Natural killer cell (primary cell): Measurements from ENCODE around the gene NRXN2. TPM values are rescaled to one million over a fixed set of nuclear protein-coding genes. Genes with fewer than 3 reads are reported as not detected.

Experiments
- ATAC-seq, 3 donors: fragments of 150-1000 bp in 2 of 3; fragments of 200-7000 bp in 1 of 3; cut with Tn5 transposase; 1 replicate in 1 of 3; 2 replicates in 2 of 3; pipeline ENCODE4 v1.10.0; 2021; ENCODE audit warnings: mild to moderate bottlenecking in 2 of 3, moderate library complexity in 2 of 3
- DNase-seq, 2 donors: peaks; one replicate each; pipeline versions ENCODE4 v3.0.0 to v3.0.0-alpha.2; 2013 to 2021; ENCODE audit warnings: mixed read lengths in 1 of 2
- H3K27ac ChIP-seq: one replicate; pipeline ENCODE4 v1.5.1; 2013; ENCODE audit warnings: mild to moderate bottlenecking, low read length
- H3K27me3 ChIP-seq: one replicate; pipeline ENCODE4 v1.6.1; 2013; ENCODE audit warnings: low read length; ENCODE audit not compliant: control insufficient read depth, insufficient read depth
- H3K36me3 ChIP-seq: one replicate; pipeline ENCODE4 v1.6.1; 2013; ENCODE audit warnings: low read length; ENCODE audit not compliant: control insufficient read depth, insufficient read depth
- H3K4me1 ChIP-seq: one replicate; pipeline ENCODE4 v1.6.1; 2013; ENCODE audit warnings: low read length; ENCODE audit not compliant: control insufficient read depth, insufficient read depth
- H3K4me3 ChIP-seq: one replicate; pipeline ENCODE4 v1.5.1; 2013; ENCODE audit warnings: low read length
- H3K9me3 ChIP-seq: one replicate; pipeline ENCODE4 v1.6.1; 2013; ENCODE audit warnings: low read length; ENCODE audit not compliant: control insufficient read depth, insufficient read depth
- H3K27ac Mint-ChIP-seq, 2 donors: one replicate each; pipeline ENCODE4 v1.8.0; 2022; ENCODE audit warnings: mild to moderate bottlenecking in 2 of 2, mixed read lengths in 2 of 2, moderate library complexity in 1 of 2
- H3K27me3 Mint-ChIP-seq, 2 donors: one replicate each; pipeline ENCODE4 v1.8.0; 2022; ENCODE audit warnings: low read depth in 2 of 2, mixed read lengths in 2 of 2
- H3K36me3 Mint-ChIP-seq: one replicate; pipeline ENCODE4 v1.8.0; 2022; ENCODE audit warnings: mixed read lengths
- H3K4me1 Mint-ChIP-seq, 2 donors: one replicate each; pipeline ENCODE4 v1.8.0; 2022; ENCODE audit warnings: mixed read lengths in 2 of 2
- H3K4me3 Mint-ChIP-seq: one replicate; pipeline ENCODE4 v1.8.0; 2022; ENCODE audit warnings: mild to moderate bottlenecking, moderate library complexity, mixed read lengths
- H3K9me3 Mint-ChIP-seq, 2 donors: one replicate each; pipeline ENCODE4 v1.8.0; 2022; ENCODE audit warnings: mixed read lengths in 2 of 2
- WGBS: methylation state at CpG from one replicate; pipeline ENCODE4 v1.1.7; 2013; ENCODE audit warnings: missing lambda C conversion rate; ENCODE audit not compliant: insufficient coverage; 5-methylcytosine and 5-hydroxymethylcytosine counted together
- intact Hi-C: fragments of 100-400 bp; cut with micrococcal nuclease; formaldehyde crosslinking; loops from one replicate; pipeline ENCODE4 v1.14.2; 2022
- total RNA-seq, 4 donors: library from RNA; stranded (reverse); fragments of 120-200 nt in 1 of 4; gene quantifications; one replicate each; pipeline versions ENCODE4 v1.2.3 to v1.2.4, GENCODE V29; 2013 to 2022
- TF ChIP-seq, protein P1 (sequence below): fragments of 200-600 bp; IDR thresholded peaks from one replicate; pipeline ENCODE4 v1.8.0; 2022; ENCODE audit warnings: antibody characterized with exemption

The NRXN2 gene
- total RNA-seq, 3 donors from 2014 or later (not counting 1 experiment from before 2014, with no cell fraction given): 2.9 to 9.6 (median 7.7) TPM

DNA sequence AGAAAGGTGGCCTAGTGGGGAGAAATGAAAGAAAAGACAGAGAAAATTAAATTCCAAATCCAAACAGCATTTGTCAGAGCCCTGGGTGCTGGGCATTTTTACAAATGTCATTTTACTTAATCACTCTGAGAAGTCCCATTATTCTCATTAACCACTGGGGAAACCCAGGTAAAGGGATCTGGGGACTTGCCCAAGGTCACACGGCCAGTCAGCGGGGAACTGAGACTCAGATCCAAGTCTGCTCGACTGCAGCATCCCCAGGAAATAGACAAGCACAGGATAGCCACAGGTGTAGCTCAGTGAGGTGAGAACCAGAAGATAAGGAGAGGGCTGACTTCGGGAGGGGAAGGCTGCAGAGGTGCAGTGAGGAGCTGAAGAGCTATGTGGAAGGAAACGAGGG, 7.9 kb downstream of the NRXN2 start:
- no peak overlapping the region for H3K4me3 ChIP-seq
- intact Hi-C loops: no loop called here
- TF ChIP-seq, protein P1, sequence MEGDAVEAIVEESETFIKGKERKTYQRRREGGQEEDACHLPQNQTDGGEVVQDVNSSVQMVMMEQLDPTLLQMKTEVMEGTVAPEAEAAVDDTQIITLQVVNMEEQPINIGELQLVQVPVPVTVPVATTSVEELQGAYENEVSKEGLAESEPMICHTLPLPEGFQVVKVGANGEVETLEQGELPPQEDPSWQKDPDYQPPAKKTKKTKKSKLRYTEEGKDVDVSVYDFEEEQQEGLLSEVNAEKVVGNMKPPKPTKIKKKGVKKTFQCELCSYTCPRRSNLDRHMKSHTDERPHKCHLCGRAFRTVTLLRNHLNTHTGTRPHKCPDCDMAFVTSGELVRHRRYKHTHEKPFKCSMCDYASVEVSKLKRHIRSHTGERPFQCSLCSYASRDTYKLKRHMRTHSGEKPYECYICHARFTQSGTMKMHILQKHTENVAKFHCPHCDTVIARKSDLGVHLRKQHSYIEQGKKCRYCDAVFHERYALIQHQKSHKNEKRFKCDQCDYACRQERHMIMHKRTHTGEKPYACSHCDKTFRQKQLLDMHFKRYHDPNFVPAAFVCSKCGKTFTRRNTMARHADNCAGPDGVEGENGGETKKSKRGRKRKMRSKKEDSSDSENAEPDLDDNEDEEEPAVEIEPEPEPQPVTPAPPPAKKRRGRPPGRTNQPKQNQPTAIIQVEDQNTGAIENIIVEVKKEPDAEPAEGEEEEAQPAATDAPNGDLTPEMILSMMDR: no peak
- no peak overlapping the region for H3K27ac ChIP-seq
- ATAC-seq (no peak), DNase-seq (no peak)
- H3K27me3 Mint-ChIP-seq: peaks cover 51 to 65% of the 10 kb centered on the region in 2 donors
- no peaks in the 10 kb centered on the region for H3K36me3 Mint-ChIP-seq
- no peaks in the 10 kb centered on the region for H3K9me3 ChIP-seq
- no peaks in the 10 kb centered on the region for H3K9me3 Mint-ChIP-seq
- peaks cover 12% of the 10 kb centered on the region for H3K4me1 ChIP-seq
- H3K4me3 Mint-ChIP-seq: peak overlapping the region; percentile 58
- H3K36me3 ChIP-seq: no peaks in the 10 kb centered on the region
- H3K4me1 Mint-ChIP-seq: peaks cover 10 to 21% of the 10 kb centered on the region in 2 donors
- H3K27me3 ChIP-seq: peaks cover 28% of the 10 kb centered on the region
- H3K27ac Mint-ChIP-seq: no peak overlapping the region
- WGBS: 58% methylated on average over 5 of the region's 5 CpGs

DNA sequence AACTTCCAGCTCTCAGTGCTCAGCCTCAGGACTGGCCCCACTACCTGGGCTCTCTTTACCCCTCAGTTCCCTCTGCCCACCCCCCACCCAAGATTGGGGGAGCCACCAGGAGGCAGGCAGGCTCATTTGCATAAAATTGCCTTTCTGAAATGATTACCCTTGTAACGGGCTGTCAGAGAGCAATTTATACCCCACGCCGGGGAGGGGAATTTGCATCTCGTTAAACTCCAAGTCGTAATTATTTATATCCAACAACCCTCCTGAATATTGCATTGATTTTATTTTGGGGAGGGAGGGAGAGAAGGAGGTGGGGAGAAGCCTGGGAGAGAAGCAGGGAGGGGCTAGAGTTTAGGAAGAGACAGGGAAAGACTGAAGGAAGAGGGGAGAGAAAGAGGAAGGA, 8.3 kb downstream of the NRXN2 start:
- no peak overlapping the region for H3K27ac Mint-ChIP-seq
- Histone ChIP-seq H3K27me3 (peaks cover 28% of the 10 kb centered on the region), H3K36me3 (no peaks in the 10 kb centered on the region), H3K4me1 (peaks cover 12% of the 10 kb centered on the region), H3K4me3 (no peak overlapping the region), H3K9me3 (no peaks in the 10 kb centered on the region), H3K27ac (no peak overlapping the region)
- H3K9me3 Mint-ChIP-seq: no peaks in the 10 kb centered on the region
- TF ChIP-seq, protein P1: no peak
- intact Hi-C loops: no loop called here
- peaks cover 10 to 21% of the 10 kb centered on the region in 2 donors for H3K4me1 Mint-ChIP-seq
- 68% methylated on average over 3 of the region's 5 CpGs for WGBS
- DNase-seq: no peak
- no peak for ATAC-seq
- H3K27me3 Mint-ChIP-seq: peaks cover 54 to 68% of the 10 kb centered on the region in 2 donors
- peak overlapping the region; percentile 58 for H3K4me3 Mint-ChIP-seq
- H3K36me3 Mint-ChIP-seq: no peaks in the 10 kb centered on the region

DNA sequence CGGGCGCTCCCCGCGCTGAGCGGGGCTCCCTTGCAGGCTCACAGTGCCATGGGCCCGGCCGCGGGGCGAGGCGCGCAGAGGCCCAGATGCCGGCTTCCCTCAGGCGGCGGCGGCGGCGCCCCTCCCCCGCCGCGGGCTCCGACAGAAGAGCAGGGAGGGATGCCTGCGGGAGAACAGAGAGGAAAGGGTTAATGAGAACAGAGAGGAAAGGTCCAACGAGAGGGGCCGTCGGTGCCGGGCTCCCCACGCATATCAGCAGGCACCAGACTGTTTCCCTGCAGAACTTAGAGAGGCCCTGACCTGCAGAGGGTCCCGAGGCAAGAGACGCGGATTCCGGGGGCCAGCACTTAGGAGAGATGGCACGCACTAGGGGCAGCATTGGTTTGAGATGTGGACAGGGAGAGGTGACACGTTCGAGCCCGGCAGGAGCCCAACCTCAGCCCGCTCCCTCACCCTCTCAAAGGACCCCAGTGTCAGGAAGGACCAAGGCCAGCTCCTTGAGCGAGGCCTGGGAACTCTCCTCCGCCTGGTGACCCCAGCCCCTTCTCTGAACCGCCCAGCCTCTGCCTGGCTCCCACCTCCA, 9.1 kb downstream of the NRXN2 start:
- TF ChIP-seq, protein P1: no peak
- DNase-seq (no peak), ATAC-seq (peak in 1 of 3 donors; percentile 21)
- no peak overlapping the region for H3K27ac ChIP-seq
- Mint-ChIP-seq H3K9me3 (no peaks in the 10 kb centered on the region), H3K36me3 (no peaks in the 10 kb centered on the region), H3K4me3 (peak overlapping the region; percentile 70), H3K4me1 (peaks cover 10 to 21% of the 10 kb centered on the region in 2 donors), H3K27me3 (peaks cover 54 to 70% of the 10 kb centered on the region in 2 donors), H3K27ac (no peak overlapping the region)
- H3K27me3 ChIP-seq: peaks cover 28% of the 10 kb centered on the region
- intact Hi-C loops: no loop called here
- no peaks in the 10 kb centered on the region for H3K36me3 ChIP-seq
- 17% methylated on average over 39 of the region's 39 CpGs for WGBS
- H3K9me3 ChIP-seq: no peaks in the 10 kb centered on the region
- no peak overlapping the region for H3K4me3 ChIP-seq
- H3K4me1 ChIP-seq: peaks cover 12% of the 10 kb centered on the region
